H1 (cell line): Measurements from ENCODE around the gene AP2B1. TPM values are rescaled to one million over a fixed set of nuclear protein-coding genes. Genes with fewer than 3 reads are reported as not detected.
A peak's percentile ranks its signal among the peaks of the same experiment; 100 is the strongest.

Experiments used
- CREB1 ChIP-seq: IDR thresholded peaks from 2 replicates; pipeline ENCODE4 v1.6.1; 2012; ENCODE audit warnings: inconsistent platforms
- JUN ChIP-seq: IDR thresholded peaks from 2 replicates; pipeline ENCODE4 v1.6.1; 2011; ENCODE audit warnings: low read depth, mild to moderate bottlenecking, improper control_type of control experiment, low read length
- polyA plus RNA-seq, 7 experiments: library from polyadenylated mRNA; depleted of rRNA in 3 of 7; stranded (reverse) in 5 of 7; unstranded in 2 of 7; fragments of >200 nt in 5 of 7; fragments of 200-250 nt in 2 of 7; gene quantifications; 1 replicate in 5 of 7; 2 replicates in 1 of 7; 4 replicates in 1 of 7; pipeline versions ENCODE4 v1.2.1 to v1.2.3, GENCODE V29; 2011 to 2013; ENCODE audit warnings: missing spikeins in 2 of 7, mixed read lengths in 2 of 7
- total RNA-seq: library from RNA; stranded (reverse); fragmentation: NEBNext Ultra II Directional; extraction: Animal tissue kit (Norgen Biotek cat#: 25700); gene quantifications from 2 replicates; pipeline ENCODE4 v1.2.1, GENCODE V29; 2021
- TF ChIP-seq, protein P1 (sequence below), 3 experiments: IDR thresholded peaks; 1 replicate in 2 of 3; 2 replicates in 1 of 3; pipeline versions ENCODE4 v1.5.1 to v1.6.1; 2011; ENCODE audit warnings: low read length in 3 of 3, mild to moderate bottlenecking in 3 of 3, inconsistent platforms in 2 of 3, low read depth in 1 of 3, moderate library complexity in 1 of 3; ENCODE audit not compliant: insufficient read depth in 1 of 3; ENCODE audit errors: control extremely low read depth in 1 of 3
- TF ChIP-seq, protein P2 (sequence below): fragments of 300-600 bp; sonication (generic); IDR thresholded peaks from 2 replicates; pipeline ENCODE4 v1.7.1; 2012; ENCODE audit warnings: low read length, moderate library complexity, mild to moderate bottlenecking, inconsistent platforms; ENCODE audit not compliant: insufficient replicate concordance
- TF ChIP-seq, protein P3 (sequence below): IDR thresholded peaks from 2 replicates; pipeline ENCODE4 v1.6.1; 2011; ENCODE audit warnings: low read length, improper control_type of control experiment

The AP2B1 gene
- total and polyA plus RNA-seq, 2 of the 8 experiments (the other 6 are each of a cell fraction or from before 2014, with no cell fraction given): 95.5 to 199 TPM

DNA sequence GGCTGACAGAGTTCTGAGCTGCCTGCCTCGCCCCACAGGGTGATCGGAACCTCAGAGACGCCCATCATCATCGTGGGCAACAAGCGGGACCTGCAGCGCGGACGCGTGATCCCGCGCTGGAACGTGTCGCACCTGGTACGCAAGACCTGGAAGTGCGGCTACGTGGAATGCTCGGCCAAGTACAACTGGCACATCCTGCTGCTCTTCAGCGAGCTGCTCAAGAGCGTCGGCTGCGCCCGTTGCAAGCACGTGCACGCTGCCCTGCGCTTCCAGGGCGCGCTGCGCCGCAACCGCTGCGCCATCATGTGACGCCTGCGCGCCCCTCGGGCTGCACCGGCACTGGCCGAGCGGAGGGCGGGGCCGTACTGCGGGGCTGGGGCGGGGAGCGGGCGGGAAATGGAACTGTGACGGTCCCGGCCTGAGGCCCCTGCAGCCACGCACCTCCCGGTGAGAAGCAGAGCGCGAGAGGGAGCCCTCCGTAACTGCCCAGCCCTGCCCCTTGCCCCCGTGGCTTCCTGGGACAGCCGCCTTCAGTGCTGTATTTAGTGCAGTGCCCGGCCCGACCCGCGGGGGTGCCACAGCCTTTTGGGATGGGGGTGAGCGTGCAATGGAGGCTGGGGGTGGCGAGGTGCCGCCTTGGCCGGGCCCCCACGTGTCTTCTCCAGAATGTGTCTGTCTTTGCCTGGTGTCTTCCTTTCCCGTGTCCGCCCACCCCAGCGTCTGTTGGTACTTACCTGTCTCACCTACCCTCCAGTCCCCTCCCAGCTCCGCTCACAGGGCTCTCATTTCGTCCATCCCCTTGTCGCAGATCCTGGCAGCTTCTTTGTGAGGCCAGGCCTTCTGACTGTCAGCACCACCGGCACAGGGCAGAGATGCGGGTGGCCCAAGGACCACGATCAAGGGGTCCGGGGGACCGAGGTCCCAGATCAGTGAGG, 154.1 kb downstream of the AP2B1 start (continued):
- TF ChIP-seq, protein P1, sequence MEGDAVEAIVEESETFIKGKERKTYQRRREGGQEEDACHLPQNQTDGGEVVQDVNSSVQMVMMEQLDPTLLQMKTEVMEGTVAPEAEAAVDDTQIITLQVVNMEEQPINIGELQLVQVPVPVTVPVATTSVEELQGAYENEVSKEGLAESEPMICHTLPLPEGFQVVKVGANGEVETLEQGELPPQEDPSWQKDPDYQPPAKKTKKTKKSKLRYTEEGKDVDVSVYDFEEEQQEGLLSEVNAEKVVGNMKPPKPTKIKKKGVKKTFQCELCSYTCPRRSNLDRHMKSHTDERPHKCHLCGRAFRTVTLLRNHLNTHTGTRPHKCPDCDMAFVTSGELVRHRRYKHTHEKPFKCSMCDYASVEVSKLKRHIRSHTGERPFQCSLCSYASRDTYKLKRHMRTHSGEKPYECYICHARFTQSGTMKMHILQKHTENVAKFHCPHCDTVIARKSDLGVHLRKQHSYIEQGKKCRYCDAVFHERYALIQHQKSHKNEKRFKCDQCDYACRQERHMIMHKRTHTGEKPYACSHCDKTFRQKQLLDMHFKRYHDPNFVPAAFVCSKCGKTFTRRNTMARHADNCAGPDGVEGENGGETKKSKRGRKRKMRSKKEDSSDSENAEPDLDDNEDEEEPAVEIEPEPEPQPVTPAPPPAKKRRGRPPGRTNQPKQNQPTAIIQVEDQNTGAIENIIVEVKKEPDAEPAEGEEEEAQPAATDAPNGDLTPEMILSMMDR (IDR thresholded peaks at IDR 0.05; ENCODE audit: control extremely low read depth in 1 of 3, insufficient read depth in 1 of 3, low read depth in 1 of 3, low read length in 3 of 3): peak in 2 of 3 experiments; percentile 23 to 25; a peak in 3 of 4 replicates
- TF ChIP-seq CREB1 (peak; percentile 72), JUN (no peak)
- TF ChIP-seq, protein P2, sequence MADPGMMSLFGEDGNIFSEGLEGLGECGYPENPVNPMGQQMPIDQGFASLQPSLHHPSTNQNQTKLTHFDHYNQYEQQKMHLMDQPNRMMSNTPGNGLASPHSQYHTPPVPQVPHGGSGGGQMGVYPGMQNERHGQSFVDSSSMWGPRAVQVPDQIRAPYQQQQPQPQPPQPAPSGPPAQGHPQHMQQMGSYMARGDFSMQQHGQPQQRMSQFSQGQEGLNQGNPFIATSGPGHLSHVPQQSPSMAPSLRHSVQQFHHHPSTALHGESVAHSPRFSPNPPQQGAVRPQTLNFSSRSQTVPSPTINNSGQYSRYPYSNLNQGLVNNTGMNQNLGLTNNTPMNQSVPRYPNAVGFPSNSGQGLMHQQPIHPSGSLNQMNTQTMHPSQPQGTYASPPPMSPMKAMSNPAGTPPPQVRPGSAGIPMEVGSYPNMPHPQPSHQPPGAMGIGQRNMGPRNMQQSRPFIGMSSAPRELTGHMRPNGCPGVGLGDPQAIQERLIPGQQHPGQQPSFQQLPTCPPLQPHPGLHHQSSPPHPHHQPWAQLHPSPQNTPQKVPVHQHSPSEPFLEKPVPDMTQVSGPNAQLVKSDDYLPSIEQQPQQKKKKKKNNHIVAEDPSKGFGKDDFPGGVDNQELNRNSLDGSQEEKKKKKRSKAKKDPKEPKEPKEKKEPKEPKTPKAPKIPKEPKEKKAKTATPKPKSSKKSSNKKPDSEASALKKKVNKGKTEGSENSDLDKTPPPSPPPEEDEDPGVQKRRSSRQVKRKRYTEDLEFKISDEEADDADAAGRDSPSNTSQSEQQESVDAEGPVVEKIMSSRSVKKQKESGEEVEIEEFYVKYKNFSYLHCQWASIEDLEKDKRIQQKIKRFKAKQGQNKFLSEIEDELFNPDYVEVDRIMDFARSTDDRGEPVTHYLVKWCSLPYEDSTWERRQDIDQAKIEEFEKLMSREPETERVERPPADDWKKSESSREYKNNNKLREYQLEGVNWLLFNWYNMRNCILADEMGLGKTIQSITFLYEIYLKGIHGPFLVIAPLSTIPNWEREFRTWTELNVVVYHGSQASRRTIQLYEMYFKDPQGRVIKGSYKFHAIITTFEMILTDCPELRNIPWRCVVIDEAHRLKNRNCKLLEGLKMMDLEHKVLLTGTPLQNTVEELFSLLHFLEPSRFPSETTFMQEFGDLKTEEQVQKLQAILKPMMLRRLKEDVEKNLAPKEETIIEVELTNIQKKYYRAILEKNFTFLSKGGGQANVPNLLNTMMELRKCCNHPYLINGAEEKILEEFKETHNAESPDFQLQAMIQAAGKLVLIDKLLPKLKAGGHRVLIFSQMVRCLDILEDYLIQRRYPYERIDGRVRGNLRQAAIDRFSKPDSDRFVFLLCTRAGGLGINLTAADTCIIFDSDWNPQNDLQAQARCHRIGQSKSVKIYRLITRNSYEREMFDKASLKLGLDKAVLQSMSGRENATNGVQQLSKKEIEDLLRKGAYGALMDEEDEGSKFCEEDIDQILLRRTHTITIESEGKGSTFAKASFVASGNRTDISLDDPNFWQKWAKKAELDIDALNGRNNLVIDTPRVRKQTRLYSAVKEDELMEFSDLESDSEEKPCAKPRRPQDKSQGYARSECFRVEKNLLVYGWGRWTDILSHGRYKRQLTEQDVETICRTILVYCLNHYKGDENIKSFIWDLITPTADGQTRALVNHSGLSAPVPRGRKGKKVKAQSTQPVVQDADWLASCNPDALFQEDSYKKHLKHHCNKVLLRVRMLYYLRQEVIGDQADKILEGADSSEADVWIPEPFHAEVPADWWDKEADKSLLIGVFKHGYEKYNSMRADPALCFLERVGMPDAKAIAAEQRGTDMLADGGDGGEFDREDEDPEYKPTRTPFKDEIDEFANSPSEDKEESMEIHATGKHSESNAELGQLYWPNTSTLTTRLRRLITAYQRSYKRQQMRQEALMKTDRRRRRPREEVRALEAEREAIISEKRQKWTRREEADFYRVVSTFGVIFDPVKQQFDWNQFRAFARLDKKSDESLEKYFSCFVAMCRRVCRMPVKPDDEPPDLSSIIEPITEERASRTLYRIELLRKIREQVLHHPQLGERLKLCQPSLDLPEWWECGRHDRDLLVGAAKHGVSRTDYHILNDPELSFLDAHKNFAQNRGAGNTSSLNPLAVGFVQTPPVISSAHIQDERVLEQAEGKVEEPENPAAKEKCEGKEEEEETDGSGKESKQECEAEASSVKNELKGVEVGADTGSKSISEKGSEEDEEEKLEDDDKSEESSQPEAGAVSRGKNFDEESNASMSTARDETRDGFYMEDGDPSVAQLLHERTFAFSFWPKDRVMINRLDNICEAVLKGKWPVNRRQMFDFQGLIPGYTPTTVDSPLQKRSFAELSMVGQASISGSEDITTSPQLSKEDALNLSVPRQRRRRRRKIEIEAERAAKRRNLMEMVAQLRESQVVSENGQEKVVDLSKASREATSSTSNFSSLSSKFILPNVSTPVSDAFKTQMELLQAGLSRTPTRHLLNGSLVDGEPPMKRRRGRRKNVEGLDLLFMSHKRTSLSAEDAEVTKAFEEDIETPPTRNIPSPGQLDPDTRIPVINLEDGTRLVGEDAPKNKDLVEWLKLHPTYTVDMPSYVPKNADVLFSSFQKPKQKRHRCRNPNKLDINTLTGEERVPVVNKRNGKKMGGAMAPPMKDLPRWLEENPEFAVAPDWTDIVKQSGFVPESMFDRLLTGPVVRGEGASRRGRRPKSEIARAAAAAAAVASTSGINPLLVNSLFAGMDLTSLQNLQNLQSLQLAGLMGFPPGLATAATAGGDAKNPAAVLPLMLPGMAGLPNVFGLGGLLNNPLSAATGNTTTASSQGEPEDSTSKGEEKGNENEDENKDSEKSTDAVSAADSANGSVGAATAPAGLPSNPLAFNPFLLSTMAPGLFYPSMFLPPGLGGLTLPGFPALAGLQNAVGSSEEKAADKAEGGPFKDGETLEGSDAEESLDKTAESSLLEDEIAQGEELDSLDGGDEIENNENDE: no peak
- TF ChIP-seq, protein P3, sequence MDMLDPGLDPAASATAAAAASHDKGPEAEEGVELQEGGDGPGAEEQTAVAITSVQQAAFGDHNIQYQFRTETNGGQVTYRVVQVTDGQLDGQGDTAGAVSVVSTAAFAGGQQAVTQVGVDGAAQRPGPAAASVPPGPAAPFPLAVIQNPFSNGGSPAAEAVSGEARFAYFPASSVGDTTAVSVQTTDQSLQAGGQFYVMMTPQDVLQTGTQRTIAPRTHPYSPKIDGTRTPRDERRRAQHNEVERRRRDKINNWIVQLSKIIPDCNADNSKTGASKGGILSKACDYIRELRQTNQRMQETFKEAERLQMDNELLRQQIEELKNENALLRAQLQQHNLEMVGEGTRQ: peak; percentile 80
